ENCODE results near the gene CABLES1. TPM values are rescaled to one million over a fixed set of nuclear protein-coding genes. Genes with fewer than 3 reads are reported as not detected.
"Not testable (repeated sequence)": the region's sequence is repeated elsewhere in the genome, so short reads cannot be mapped to it uniquely, and the experiment has no call there.

CABLES1 gene, protein sequence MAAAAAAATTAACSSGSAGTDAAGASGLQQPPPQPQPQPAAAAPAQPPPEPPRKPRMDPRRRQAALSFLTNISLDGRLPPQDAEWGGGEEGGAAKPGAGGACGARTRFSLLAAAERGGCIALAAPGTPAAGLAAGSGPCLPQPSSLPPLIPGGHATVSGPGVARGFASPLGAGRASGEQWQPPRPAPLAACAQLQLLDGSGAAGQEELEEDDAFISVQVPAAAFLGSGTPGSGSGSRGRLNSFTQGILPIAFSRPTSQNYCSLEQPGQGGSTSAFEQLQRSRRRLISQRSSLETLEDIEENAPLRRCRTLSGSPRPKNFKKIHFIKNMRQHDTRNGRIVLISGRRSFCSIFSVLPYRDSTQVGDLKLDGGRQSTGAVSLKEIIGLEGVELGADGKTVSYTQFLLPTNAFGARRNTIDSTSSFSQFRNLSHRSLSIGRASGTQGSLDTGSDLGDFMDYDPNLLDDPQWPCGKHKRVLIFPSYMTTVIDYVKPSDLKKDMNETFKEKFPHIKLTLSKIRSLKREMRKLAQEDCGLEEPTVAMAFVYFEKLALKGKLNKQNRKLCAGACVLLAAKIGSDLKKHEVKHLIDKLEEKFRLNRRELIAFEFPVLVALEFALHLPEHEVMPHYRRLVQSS
- total RNA-seq, result under 1 TPM in 1 of 2 donors, not detected in 1; 0.39 TPM

DNA sequence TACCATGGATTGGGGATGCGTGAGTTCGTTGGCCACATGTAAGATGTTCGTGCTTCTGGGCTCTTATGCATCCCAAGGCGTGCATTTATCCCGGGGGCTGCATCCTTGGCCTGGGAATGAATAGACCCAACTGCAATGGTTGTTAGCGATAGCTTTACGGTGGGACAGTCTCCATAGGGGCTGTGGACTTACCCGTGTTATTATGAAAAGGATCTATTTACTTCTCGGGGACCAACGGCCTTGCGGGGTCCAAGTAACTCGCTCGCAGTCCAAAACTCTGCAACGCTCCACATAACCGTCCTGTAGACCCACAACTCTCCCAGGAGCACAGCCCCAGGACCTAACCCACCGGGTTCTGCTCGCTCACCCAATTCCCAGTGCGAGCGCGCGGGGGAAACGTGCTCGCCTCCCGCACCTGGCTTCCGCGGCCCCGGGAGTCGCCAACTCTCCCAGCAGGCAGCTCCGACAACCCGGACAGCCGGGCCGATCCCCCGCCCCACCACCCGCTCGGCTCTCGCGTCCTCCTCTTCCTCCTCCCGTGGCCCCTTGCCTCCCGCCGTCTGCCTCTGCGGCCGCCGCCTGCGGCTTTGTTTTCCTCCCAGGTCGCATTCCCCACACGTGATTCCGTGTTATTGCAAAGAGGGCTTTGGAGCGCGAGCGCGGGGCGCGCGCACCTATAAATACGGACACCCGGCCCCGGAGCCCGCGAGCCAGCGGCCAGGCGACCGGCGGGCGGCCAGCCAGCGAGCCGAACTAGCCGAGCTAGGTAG lies at the start of gene CABLES1:
Gene CABLES1, plus strand, starts transcription at position 706 of the 770 bp plus-strand sequence. CDS start 278 bp downstream, outside the sequence.
- Mint-ChIP-seq H3K4me3 (peak within 1 kb of the TSS; percentile 52), H3K27ac (no peak within 1 kb of the TSS), H3K27me3 (peaks cover 14 to 38% of the 10 kb centered on the region in 2 donors), H3K9me3 (no peaks in the 10 kb centered on the region), H3K36me3 (no peaks in the 10 kb centered on the region), H3K4me1 (ENCODE audit: low read depth in 2 of 2) (peaks cover 7 to 14% of the 10 kb centered on the region in 2 donors)
- ATAC-seq, result peak in 1 of 2 donors; percentile 15
- no peak for DNase-seq (ENCODE audit: low spot score)

DNA sequence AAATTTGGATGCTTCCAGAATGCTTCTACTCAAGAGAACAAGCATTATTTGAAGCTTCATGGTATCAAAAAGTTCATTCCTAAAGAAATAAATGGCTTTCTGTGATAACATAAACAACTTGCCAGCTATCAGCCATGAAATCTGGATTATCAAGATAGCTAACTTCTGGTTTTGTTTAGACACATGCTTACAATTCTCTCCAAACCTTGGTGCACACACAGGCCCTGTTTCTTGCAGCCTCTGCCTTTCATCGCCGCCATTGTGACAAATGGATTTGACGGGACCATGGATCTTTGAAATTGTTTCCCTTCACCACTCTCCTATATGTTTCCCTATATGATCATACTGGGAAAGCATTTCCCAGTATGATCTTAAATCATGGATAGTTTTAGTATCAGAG lies 47.9 kb upstream of the CABLES1 start:
- no peaks in the 10 kb centered on the region for H3K36me3 Mint-ChIP-seq
- ATAC-seq (no peak), DNase-seq (ENCODE audit: low spot score) (no peak)
- H3K27ac Mint-ChIP-seq, result no peak overlapping the region
- no peak overlapping the region for H3K4me3 Mint-ChIP-seq
- H3K27me3 Mint-ChIP-seq, result peaks cover 0 to 3% of the 10 kb centered on the region in 2 donors
- peaks cover 3 to 6% of the 10 kb centered on the region in 2 donors for H3K4me1 Mint-ChIP-seq (ENCODE audit: low read depth in 2 of 2)
- H3K9me3 Mint-ChIP-seq, result no peaks in the 10 kb centered on the region

DNA sequence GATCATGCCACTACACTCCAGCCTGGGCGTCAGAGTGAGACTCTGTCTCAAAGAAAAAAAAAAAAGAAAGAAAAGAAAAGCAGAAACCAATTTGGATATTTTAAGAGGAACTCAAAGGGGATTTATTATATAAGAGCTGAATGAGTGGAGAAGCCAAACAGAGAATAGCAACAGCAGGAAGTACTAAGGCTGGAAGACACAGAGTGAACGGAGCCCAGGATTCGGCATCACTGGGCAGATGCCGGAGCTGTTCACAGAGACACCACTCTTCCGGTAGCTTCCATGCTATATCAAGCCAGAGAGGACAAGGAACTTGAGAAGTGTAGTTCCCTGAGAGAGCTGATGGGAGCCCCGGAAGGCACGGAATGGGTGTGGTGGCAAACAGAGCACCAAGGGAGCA lies 47.0 kb upstream of the CABLES1 start:
- Mint-ChIP-seq H3K27me3 (peaks cover 0 to 3% of the 10 kb centered on the region in 2 donors), H3K27ac (no peak overlapping the region), H3K36me3 (no peaks in the 10 kb centered on the region), H3K4me1 (ENCODE audit: low read depth in 2 of 2) (peaks cover 3 to 6% of the 10 kb centered on the region in 2 donors), H3K9me3 (no peaks in the 10 kb centered on the region), H3K4me3 (no peak overlapping the region)
- DNase-seq (ENCODE audit: low spot score) (no peak), ATAC-seq (no peak)

DNA sequence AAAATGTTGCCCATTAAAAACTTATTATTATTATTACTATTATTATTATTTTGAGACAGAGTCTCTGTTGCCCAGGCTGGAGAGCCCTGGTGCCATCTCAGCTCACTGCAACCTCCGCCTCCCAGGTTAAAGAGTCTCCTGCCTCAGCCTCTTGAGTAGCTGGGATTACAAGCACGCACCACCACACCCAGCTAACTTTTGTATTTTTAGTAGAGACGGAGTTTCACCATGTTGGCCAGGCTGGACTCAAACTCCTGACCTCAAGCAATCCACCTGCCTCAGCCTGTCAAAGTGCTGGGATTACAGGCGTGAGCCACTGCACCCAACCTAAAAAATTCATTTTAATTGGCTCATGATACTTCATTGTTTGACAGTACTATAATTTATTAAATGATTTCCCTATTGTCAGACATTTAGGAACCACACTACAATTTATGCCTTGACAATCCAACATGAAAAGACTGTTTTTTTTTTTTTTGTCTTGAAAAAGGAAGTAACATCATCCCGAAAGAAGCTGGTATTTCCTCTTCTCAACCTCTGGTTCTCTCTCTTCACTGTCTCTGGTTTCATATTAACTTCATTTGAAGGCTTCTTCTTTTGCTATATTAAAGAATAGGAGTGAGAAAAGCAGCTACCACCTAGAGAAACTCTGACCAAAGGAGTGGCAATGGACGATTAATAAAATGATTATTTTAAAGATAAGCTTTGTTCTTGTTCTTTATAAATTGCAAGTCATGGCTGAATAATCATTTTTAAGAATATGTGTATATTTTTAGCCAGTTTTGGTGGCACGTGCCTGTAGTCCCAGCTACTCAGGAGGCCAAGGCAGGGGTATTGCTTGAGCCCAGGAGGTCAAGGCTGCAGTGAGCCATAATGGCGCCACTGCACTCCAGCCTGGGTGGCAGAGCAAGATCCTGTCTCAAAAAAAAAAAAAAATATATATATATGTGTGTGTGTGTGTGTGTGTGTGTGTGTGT lies 44.0 kb upstream of the CABLES1 start:
- DNase-seq (ENCODE audit: low spot score); H3K36me3 Mint-ChIP-seq; H3K4me3 Mint-ChIP-seq; ATAC-seq; H3K4me1 Mint-ChIP-seq (ENCODE audit: low read depth in 2 of 2); H3K9me3 Mint-ChIP-seq; H3K27ac Mint-ChIP-seq: not testable (repeated sequence)
- peaks cover 11 to 22% of the 10 kb centered on the region in 2 donors for H3K27me3 Mint-ChIP-seq

DNA sequence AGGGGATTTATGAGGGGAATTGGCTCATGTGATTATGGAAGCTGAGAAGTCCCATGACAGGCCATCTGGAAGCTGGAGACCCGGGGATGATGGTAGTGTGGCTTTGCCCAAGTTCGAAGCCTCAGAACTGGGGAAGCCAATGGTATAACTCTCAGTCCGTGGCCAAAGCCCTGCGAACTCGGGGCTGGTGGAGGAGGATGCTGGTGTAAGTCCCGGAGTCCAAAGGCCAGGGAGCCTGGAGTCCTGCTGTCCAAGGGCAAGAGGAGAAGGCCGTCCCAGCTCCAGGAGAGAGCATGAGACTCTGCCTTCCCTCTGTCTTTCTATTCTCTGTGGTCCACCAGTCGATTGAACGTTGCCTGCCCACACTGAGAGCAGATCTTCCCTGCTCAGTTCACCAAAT lies 43.2 kb upstream of the CABLES1 start:
- Mint-ChIP-seq H3K36me3 (no peaks in the 10 kb centered on the region), H3K9me3 (no peaks in the 10 kb centered on the region), H3K27ac (no peak overlapping the region), H3K4me1 (ENCODE audit: low read depth in 2 of 2) (peaks cover 3 to 6% of the 10 kb centered on the region in 2 donors), H3K27me3 (peaks cover 8 to 22% of the 10 kb centered on the region in 2 donors), H3K4me3 (no peak overlapping the region)
- ATAC-seq (no peak), DNase-seq (ENCODE audit: low spot score) (no peak)

DNA sequence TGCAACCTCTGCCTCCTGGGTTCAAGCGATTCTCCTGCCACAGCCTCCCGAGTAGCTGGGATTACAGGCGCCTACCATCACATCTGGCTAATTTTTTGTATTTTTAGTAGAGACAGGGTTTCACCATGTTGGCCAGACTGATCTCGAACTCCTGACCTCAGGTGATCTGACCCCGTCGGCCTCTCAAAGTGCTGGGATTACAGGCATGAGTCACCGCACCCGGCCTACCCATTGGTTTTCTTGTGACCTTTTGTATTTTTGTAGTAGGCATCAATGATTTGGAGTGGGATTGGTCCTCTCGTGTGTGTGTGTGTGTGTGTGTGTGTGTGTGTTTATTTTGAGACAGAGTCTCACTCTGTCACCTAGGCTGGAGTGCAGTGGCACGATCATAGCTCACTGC lies 42.2 kb upstream of the CABLES1 start:
- not testable (repeated sequence) for H3K36me3 Mint-ChIP-seq; ATAC-seq; DNase-seq (ENCODE audit: low spot score); H3K4me3 Mint-ChIP-seq; H3K9me3 Mint-ChIP-seq; H3K4me1 Mint-ChIP-seq (ENCODE audit: low read depth in 2 of 2); H3K27ac Mint-ChIP-seq
- H3K27me3 Mint-ChIP-seq, result peaks cover 8 to 22% of the 10 kb centered on the region in 2 donors

DNA sequence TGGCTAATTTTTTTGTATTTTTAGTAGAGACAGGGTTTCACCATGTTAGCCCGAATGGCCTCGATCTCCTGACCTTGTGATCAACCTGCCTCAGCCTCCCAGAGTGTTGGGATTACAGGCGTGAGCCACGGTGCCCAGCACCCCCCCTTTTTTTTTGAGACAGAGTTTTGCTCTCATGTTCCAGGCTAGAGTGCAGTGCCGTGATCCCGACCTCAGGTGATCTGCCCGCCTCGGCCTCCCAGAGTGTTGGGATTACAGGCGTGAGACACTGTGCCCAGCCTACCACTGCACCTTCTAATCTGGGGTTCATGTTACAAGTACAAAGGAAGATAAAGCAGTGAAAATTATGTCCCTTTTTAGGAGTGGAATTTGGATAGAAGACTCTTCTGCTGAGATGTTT lies 41.5 kb upstream of the CABLES1 start:
- Mint-ChIP-seq H3K27ac (no peak overlapping the region), H3K27me3 (peaks cover 8 to 22% of the 10 kb centered on the region in 2 donors), H3K36me3 (no peaks in the 10 kb centered on the region), H3K9me3 (no peaks in the 10 kb centered on the region), H3K4me3 (no peak overlapping the region), H3K4me1 (ENCODE audit: low read depth in 2 of 2) (peaks cover 3 to 6% of the 10 kb centered on the region in 2 donors)
- ATAC-seq (no peak), DNase-seq (ENCODE audit: low spot score) (no peak)

DNA sequence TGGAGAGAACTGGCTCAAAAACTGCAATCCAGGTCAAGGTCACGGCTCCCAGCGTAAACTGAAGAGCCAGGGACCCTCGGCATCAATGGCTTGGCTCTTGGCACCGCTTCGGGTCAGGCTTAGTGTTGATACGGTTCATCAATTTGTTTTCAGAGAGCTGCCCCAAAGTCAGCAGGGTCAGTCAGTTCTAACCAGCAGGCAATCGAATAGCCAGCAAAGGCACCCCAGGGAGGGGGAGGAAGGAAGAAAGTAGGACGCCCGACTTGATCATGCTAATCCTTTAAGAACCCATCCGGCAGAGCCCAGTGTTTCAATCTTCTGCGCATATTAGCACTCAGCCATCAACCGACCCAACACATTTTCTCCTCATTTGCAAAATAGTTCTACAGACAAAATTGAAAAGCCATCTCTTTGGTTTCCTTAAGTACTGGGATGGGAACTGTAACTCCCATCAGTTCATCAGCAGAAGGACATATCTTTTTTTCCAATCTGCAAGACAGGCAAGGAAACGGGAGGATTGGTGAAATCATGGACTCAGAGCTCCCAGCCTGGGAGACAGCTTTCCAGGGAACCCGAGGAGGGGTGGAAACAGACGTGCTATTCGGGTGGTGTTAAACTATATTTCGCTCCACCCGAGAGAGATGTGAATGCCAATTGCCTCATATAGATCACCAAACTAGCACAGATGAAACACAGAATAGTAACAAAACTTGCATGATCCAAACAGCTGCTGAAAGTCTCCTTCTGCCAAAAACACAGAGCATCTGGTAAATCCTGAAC lies 40.7 kb upstream of the CABLES1 start:
- DNase-seq (ENCODE audit: low spot score) (no peak), ATAC-seq (no peak)
- Mint-ChIP-seq H3K27me3 (peaks cover 8 to 22% of the 10 kb centered on the region in 2 donors), H3K27ac (peak overlapping the region in 1 of 2 donors; percentile 32), H3K4me1 (ENCODE audit: low read depth in 2 of 2) (peaks cover 3 to 6% of the 10 kb centered on the region in 2 donors), H3K4me3 (no peak overlapping the region), H3K36me3 (no peaks in the 10 kb centered on the region), H3K9me3 (no peaks in the 10 kb centered on the region)

DNA sequence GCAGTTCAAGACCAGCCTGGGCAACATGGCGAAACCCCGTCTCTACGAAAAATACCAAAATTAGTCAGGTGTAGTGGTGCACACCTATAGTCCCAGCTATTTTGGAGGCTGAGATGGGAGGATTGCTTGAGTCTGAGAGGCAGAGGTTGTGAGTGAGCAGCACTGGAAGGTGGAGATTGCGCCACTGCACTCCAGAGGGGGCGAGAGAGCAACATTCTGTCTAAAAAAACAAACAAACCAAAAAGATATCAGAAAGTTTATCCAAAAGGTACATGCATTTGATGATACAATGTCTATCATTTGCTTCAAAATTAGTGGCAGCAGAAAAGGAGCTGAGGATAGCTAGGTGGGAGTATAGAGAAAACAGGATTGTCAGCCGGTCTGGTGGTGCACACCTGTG lies 39.8 kb upstream of the CABLES1 start:
- Mint-ChIP-seq H3K27me3 (peaks cover 8 to 22% of the 10 kb centered on the region in 2 donors), H3K4me3 (no peak overlapping the region), H3K4me1 (ENCODE audit: low read depth in 2 of 2) (peaks cover 3 to 6% of the 10 kb centered on the region in 2 donors), H3K27ac (peak overlapping the region in 1 of 2 donors; percentile 32), H3K36me3 (no peaks in the 10 kb centered on the region), H3K9me3 (no peaks in the 10 kb centered on the region)
- DNase-seq (ENCODE audit: low spot score) (no peak), ATAC-seq (no peak)

DNA sequence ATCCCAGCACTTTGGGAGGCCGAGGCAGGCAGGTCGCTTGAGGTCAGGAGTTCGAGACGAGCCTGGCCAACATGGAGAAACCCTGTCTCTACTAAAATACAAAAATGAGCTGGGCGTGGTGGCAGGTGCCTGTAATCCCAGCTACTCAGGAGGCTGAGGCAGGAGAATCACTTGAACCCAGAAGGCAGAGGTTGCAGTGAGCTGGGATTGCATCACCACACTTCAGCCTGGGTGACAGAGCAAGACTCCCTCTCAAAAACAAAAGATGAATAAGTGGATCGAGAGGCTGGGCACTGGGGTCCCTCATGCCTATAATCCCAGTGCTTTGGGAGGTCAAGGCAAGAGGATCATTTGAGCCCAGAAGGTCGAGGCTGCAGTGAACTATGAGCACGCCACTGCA lies 38.3 kb upstream of the CABLES1 start:
- H3K4me3 Mint-ChIP-seq; DNase-seq (ENCODE audit: low spot score); ATAC-seq; H3K36me3 Mint-ChIP-seq; H3K9me3 Mint-ChIP-seq; H3K4me1 Mint-ChIP-seq (ENCODE audit: low read depth in 2 of 2); H3K27ac Mint-ChIP-seq: not testable (repeated sequence)
- H3K27me3 Mint-ChIP-seq, result peaks cover 8 to 22% of the 10 kb centered on the region in 2 donors

DNA sequence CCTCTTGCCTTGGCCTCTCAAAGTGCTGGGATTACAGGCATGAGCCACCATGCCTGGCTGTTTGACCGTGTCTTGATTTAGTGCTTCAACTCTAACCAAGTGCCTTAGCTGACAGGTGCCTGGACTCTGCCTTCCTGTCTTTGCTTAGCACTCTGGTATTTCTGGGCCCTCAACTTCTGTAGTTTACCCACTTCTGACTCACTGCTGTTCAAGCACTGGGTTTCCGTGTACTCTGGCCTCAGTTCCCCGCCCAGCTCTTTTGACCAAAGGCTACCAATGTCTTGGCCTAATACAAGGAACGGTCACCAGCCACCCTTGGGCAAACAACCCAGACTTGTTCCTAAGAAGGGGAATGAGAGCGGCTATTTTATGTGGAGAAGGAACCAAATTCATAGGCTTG lies 35.7 kb upstream of the CABLES1 start:
- H3K4me1 Mint-ChIP-seq (ENCODE audit: low read depth in 2 of 2), result no peaks in the 10 kb centered on the region
- no peaks in the 10 kb centered on the region for H3K9me3 Mint-ChIP-seq
- no peak overlapping the region for H3K4me3 Mint-ChIP-seq
- H3K36me3 Mint-ChIP-seq, result no peaks in the 10 kb centered on the region
- ATAC-seq (no peak), DNase-seq (ENCODE audit: low spot score) (no peak)
- H3K27ac Mint-ChIP-seq, result no peak overlapping the region
- H3K27me3 Mint-ChIP-seq, result peaks cover 8 to 13% of the 10 kb centered on the region in 2 donors

DNA sequence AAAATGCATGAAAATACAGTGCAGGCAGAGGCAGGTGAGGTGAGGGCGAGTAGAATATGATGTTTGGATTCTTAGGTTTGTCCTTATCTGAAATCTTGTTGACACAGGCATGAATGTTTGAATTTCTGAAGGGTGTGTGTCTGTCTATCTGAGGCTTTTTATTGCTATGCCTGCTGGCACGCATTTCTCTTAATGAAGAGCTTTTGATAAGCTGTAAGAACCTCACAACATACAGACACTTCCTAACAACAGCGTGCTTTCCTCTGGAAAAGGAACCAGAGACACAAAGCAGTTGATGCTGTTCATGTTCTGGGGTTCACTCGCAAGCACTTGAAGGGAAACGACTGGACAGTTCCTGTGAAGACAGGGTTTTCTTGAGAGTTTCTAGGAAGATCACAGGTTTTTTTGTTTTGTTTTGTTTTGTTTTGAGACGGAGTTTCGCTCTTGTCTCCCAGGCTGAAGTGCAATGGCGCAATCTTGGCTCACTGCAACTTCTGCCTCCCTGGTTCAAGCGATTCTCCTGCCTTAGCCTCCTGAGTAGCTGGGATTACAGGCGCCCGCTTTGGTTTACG lies 33.3 kb upstream of the CABLES1 start:
- Mint-ChIP-seq H3K27ac (no peak overlapping the region), H3K36me3 (no peaks in the 10 kb centered on the region), H3K4me1 (ENCODE audit: low read depth in 2 of 2) (no peaks in the 10 kb centered on the region), H3K9me3 (no peaks in the 10 kb centered on the region), H3K4me3 (no peak overlapping the region), H3K27me3 (peaks cover 5 to 6% of the 10 kb centered on the region in 2 donors)
- ATAC-seq, result no peak
- no peak for DNase-seq (ENCODE audit: low spot score)

Data from natural killer cell treated with Interleukin-12 subunit alpha and Interleukin-12 subunit beta and Interleukin-15 and Interleukin-18, amount 100 ng/mL, for 72 hours (primary cell).